ENCODE results near the gene ECE2.
"Not testable (repeated sequence)": the region's sequence is repeated elsewhere in the genome, so short reads cannot be mapped to it uniquely, and the experiment has no call there.

GRCh38 chr3:184339451-184340135 is 63.8 kb downstream of the ECE2 start:
- TF ChIP-seq, protein P1, sequence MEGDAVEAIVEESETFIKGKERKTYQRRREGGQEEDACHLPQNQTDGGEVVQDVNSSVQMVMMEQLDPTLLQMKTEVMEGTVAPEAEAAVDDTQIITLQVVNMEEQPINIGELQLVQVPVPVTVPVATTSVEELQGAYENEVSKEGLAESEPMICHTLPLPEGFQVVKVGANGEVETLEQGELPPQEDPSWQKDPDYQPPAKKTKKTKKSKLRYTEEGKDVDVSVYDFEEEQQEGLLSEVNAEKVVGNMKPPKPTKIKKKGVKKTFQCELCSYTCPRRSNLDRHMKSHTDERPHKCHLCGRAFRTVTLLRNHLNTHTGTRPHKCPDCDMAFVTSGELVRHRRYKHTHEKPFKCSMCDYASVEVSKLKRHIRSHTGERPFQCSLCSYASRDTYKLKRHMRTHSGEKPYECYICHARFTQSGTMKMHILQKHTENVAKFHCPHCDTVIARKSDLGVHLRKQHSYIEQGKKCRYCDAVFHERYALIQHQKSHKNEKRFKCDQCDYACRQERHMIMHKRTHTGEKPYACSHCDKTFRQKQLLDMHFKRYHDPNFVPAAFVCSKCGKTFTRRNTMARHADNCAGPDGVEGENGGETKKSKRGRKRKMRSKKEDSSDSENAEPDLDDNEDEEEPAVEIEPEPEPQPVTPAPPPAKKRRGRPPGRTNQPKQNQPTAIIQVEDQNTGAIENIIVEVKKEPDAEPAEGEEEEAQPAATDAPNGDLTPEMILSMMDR (IDR thresholded peaks at IDR 0.05), result not testable (repeated sequence)
- TF ChIP-seq POLR2A (IDR thresholded peaks at IDR 0.05), result not testable (repeated sequence)

Measured in thyroid gland (tissue), 4 donors.